PC-9 (cell line): ENCODE data around the gene TTBK2.

Experiments used
- CTCF ChIP-seq: fragments of 200-600 bp; sonication (generic); conservative IDR thresholded peaks from 2 replicates; pipeline ENCODE4 v1.6.1; 2017; ENCODE audit warnings: mixed run types, antibody characterized with exemption, mild to moderate bottlenecking, moderate library complexity
- EZH2 ChIP-seq: fragments of 200-600 bp; sonication (generic); IDR thresholded peaks from 2 replicates; pipeline ENCODE4 v1.8.0; 2017; ENCODE audit warnings: antibody characterized with exemption, low read depth

GRCh38 chr15:42733027-42733426 lies 187.6 kb downstream of the TTBK2 start:
- no peak for TF ChIP-seq CTCF
- TF ChIP-seq EZH2, result no peak
